GM23248 (cell line): ENCODE measurements around the gene CXCL10.

Experiments
- EZH2 ChIP-seq: fragments of 200-600 bp; sonication (generic); IDR thresholded peaks from 2 replicates; pipeline ENCODE4 v1.6.1; 2018; ENCODE audit warnings: antibody characterized with exemption, mild to moderate bottlenecking; ENCODE audit not compliant: insufficient read depth, poor library complexity, severe bottlenecking
- EZH2phosphoT487 ChIP-seq: fragments of 200-600 bp; sonication (generic); IDR thresholded peaks from 2 replicates; pipeline ENCODE4 v1.6.1; 2018; ENCODE audit warnings: antibody characterized with exemption, moderate library complexity, mild to moderate bottlenecking, low read depth; ENCODE audit not compliant: insufficient read depth

GRCh38 chr4:76009311-76009710 lies 14.0 kb downstream of the CXCL10 start:
- TF ChIP-seq EZH2, result no peak
- no peak for TF ChIP-seq EZH2phosphoT487
